GM12864 (cell line): ENCODE results near the gene FBXO8.

Source experiments
- DNase-seq: peaks from one replicate; pipeline ENCODE4 v3.0.0-alpha.2; 2011; ENCODE audit warnings: low read depth
- H3K4me3 ChIP-seq: 2 replicates; pipeline ENCODE4 v1.5.1; 2011; ENCODE audit warnings: mild to moderate bottlenecking, low read depth, low read length, control low read depth
- CTCF ChIP-seq: IDR thresholded peaks from 2 replicates; pipeline ENCODE4 v1.5.1; 2011; ENCODE audit warnings: low read depth, mild to moderate bottlenecking, moderate library complexity, low read length, control low read depth, inconsistent platforms; ENCODE audit errors: missing control alignments

Gene FBXO8

GRCh38 chr4:174216799-174217272, 66.6 kb downstream of the FBXO8 start:
- no peak overlapping the region for H3K4me3 ChIP-seq
- no peak for DNase-seq
- no peak for TF ChIP-seq CTCF

GRCh38 chr4:174215961-174216680, 67.3 kb downstream of the FBXO8 start:
- H3K4me3 ChIP-seq: no peak overlapping the region
- no peak for TF ChIP-seq CTCF

GRCh38 chr4:174215057-174215456, 68.4 kb downstream of the FBXO8 start:
- no peak for TF ChIP-seq CTCF
- H3K4me3 ChIP-seq: no peak overlapping the region
- no peak for DNase-seq

More at GRCh38 chr4:174215961-174216680, 67.3 kb downstream of the FBXO8 start:
- no peak for DNase-seq

- no peak for DNase-seq
- H3K4me3 ChIP-seq: peak overlapping the region; percentile 30
- no peak for TF ChIP-seq CTCF
These were observed 69.2 kb downstream of the FBXO8 start for GRCh38 chr4:174214101-174214878.

GRCh38 chr4:174213731-174214100, 69.8 kb downstream of the FBXO8 start:
- peak overlapping the region; percentile 30 for H3K4me3 ChIP-seq
- no peak for TF ChIP-seq CTCF
- DNase-seq: no peak

- H3K4me3 ChIP-seq: no peak overlapping the region
- no peak for DNase-seq
- TF ChIP-seq CTCF: no peak
These were observed 71.4 kb downstream of the FBXO8 start for GRCh38 chr4:174212061-174212460.
